Psoas muscle (tissue), 8 donors: ENCODE results near the gene CAP2. TPM values are rescaled to one million over a fixed set of nuclear protein-coding genes. Genes with fewer than 3 reads are reported as not detected.
"Not testable (repeated sequence)": the region's sequence is repeated elsewhere in the genome, so short reads cannot be mapped to it uniquely, and the experiment has no call there.

ENCODE experiments used
- ATAC-seq, 4 donors: fragments of 200-7000 bp; cut with Tn5 transposase; one replicate each; pipeline ENCODE4 v1.9.1; 2020; ENCODE audit warnings: moderate library complexity in 3 of 4, mild to moderate bottlenecking in 2 of 4
- DNase-seq, 2 donors: peaks; one replicate each; pipeline ENCODE4 v3.0.0-alpha.2; 2020
- H3K27ac ChIP-seq: fragments of 200-600 bp; one replicate; pipeline ENCODE4 v1.8.0; 2022
- H3K27me3 ChIP-seq, 3 donors: fragments of 200-600 bp in 1 of 3; one replicate each; pipeline versions ENCODE4 v1.6.1 to v1.8.0; 2013 to 2022; ENCODE audit warnings: low read length in 2 of 3, mild to moderate bottlenecking in 2 of 3, moderate library complexity in 1 of 3; ENCODE audit not compliant: insufficient read depth in 3 of 3
- H3K36me3 ChIP-seq, 2 donors: fragments of 200-600 bp in 1 of 2; one replicate each; pipeline versions ENCODE4 v1.6.1 to v1.8.0; 2013 to 2022; ENCODE audit warnings: low read depth in 1 of 2, mild to moderate bottlenecking in 1 of 2, moderate library complexity in 1 of 2; ENCODE audit not compliant: insufficient read depth in 1 of 2
- H3K4me1 ChIP-seq: fragments of 200-600 bp; one replicate; pipeline ENCODE4 v1.8.0; 2022
- H3K4me3 ChIP-seq: fragments of 200-600 bp; one replicate; pipeline ENCODE4 v1.8.0; 2022; ENCODE audit warnings: mild to moderate bottlenecking
- H3K9me3 ChIP-seq: fragments of 200-600 bp; one replicate; pipeline ENCODE4 v1.8.0; 2022
- WGBS, 3 donors: extraction: QIAGEN DNeasy Blood & Tissue Kit; methylation state at CpG; one replicate each; pipeline versions ENCODE4 v1.1.6 to v1.1.7; 2013; 5-methylcytosine and 5-hydroxymethylcytosine counted together
- intact Hi-C, 2 donors: fragments of 100-400 bp; cut with DNase I; formaldehyde crosslinking; loops; one replicate each; pipeline versions ENCODE4 v1.11.0 to v1.14.2; 2022
- polyA plus RNA-seq, 3 donors: library from polyadenylated mRNA; stranded (reverse); fragments of 200-250 nt; gene quantifications; one replicate each; pipeline ENCODE4 v1.2.3, GENCODE V29; 2013
- total RNA-seq, 4 donors: library from RNA; stranded (reverse); fragmentation: NEBNext Ultra II Directional in 2 of 4; extraction: Animal tissue kit (Norgen Biotek cat#: 25700) in 2 of 4; gene quantifications; one replicate each; pipeline versions ENCODE4 v1.2.1 to v1.2.4, GENCODE V29; 2021 to 2023
- TF ChIP-seq, protein P1 (sequence below): fragments of 200-600 bp; IDR thresholded peaks from one replicate; pipeline ENCODE4 v1.8.0; 2022; ENCODE audit warnings: antibody characterized with exemption
- donor health status: healthy with polysubstance abuse.
- donor health status: DM: no; HTN: no; CAD: no; lungs with moderate emphysema.
- donor health status: Bipolar disorder and iron deficiency.
- donor health status: healthy.
- donor health status: DM: yes; HTN: yes; CAD: no.
- donor health status: DM: no; HTN: no; CAD: no.
- donor health status: DM: no; HTN: no; CAD: no.
- donor health status: DM: yes; HTN: yes; CAD: no.

CAP2 gene
- total and polyA plus RNA-seq, 7 donors: 176 to 452 (median 344) TPM

DNA sequence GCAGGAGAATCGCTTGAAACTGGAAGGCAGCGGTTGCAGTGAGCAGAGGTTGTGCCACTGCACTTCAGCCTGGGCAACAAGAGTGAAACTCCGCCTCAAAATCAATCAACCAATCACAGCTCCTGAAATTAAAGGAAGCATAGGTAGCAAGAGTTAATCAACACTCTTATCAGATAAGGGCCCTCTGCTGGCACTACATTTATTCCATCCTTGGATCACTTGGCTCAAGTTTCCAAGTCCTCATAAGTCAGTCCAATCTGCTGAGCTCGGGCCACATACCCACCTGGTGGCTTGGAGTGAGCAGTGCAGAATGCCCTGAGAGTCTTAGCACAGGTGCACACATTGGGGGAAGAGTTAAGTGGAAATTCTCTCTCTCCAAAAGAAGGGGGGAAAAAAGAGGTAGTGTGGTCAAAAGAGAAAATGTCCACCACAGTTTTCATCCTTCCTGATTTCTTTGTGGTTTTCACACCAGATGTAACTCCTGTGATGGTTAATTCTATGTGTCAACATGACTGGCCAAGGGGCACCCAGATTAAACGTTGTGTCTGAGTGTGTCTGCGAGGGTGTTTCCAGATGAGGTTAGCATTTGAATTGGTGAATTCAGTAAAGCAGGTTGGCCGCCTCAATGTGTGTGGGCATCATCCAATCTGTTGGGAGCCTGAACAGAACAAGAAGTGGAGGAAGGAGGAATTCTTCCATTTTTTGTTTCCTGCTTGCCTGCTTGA, 192.5 kb downstream of the CAP2 start:
- WGBS, 3 donors: 79% methylated on average over 7 of the region's 7 CpGs
- TF ChIP-seq, protein P1, sequence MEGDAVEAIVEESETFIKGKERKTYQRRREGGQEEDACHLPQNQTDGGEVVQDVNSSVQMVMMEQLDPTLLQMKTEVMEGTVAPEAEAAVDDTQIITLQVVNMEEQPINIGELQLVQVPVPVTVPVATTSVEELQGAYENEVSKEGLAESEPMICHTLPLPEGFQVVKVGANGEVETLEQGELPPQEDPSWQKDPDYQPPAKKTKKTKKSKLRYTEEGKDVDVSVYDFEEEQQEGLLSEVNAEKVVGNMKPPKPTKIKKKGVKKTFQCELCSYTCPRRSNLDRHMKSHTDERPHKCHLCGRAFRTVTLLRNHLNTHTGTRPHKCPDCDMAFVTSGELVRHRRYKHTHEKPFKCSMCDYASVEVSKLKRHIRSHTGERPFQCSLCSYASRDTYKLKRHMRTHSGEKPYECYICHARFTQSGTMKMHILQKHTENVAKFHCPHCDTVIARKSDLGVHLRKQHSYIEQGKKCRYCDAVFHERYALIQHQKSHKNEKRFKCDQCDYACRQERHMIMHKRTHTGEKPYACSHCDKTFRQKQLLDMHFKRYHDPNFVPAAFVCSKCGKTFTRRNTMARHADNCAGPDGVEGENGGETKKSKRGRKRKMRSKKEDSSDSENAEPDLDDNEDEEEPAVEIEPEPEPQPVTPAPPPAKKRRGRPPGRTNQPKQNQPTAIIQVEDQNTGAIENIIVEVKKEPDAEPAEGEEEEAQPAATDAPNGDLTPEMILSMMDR: no peak
- intact Hi-C loops: loop anchor here in 1 of 2 donors (2.0 to 10.0 kb wide), 2 partner anchors 219 to 429 kb away; no protein-coding TSS in a partner anchor
- H3K27me3 ChIP-seq: no peaks in the 10 kb centered on the region
- peaks cover 3% of the 10 kb centered on the region for H3K9me3 ChIP-seq
- DNase-seq (no peak), ATAC-seq (no peak)
- peaks cover 10% of the 10 kb centered on the region for H3K4me1 ChIP-seq
- H3K27ac ChIP-seq: no peak overlapping the region
- no peaks in the 10 kb centered on the region for H3K36me3 ChIP-seq
- no peak overlapping the region for H3K4me3 ChIP-seq

DNA sequence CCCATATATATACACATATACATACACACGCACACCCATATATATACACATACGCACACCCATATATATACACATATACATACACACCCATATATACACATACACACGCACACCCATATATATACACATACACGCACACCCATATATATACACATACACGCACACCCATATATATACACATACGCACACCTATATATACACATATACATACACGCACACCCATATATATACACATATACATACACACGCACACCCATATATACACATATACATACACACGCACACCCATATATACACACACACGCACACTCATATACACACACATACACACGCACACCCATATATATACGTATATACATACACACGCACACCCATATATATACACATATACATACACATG, 193.2 kb downstream of the CAP2 start:
- not testable (repeated sequence) for H3K9me3 ChIP-seq, H3K4me3 ChIP-seq, H3K27ac ChIP-seq, DNase-seq, ATAC-seq, H3K36me3 ChIP-seq, H3K4me1 ChIP-seq, H3K27me3 ChIP-seq
- intact Hi-C loops: loop anchor here in 1 of 2 donors (10.0 kb wide), 1 partner anchor 218 kb away; no protein-coding TSS in a partner anchor
- WGBS, 3 donors: 93 to 96% (median 95%) methylated on average over 13 of the region's 13 CpGs

GRCh38 chr6:17588011-17588410, 194.6 kb downstream of the CAP2 start:
- no peaks in the 10 kb centered on the region for H3K36me3 ChIP-seq
- intact Hi-C loops: loop anchor here in 1 of 2 donors (10.0 kb wide), 1 partner anchor 217 kb away; no protein-coding TSS in a partner anchor
- no peak overlapping the region for H3K4me3 ChIP-seq
- no peaks in the 10 kb centered on the region for H3K27me3 ChIP-seq
- H3K4me1 ChIP-seq: peaks cover 10% of the 10 kb centered on the region
- no peak for ATAC-seq
- no peaks in the 10 kb centered on the region for H3K9me3 ChIP-seq
- TF ChIP-seq, protein P1: no peak
- H3K27ac ChIP-seq: no peak overlapping the region
- DNase-seq: no peak
- WGBS, 3 donors: 88 to 92% (median 91%) methylated on average over 6 of the region's 6 CpGs

DNA sequence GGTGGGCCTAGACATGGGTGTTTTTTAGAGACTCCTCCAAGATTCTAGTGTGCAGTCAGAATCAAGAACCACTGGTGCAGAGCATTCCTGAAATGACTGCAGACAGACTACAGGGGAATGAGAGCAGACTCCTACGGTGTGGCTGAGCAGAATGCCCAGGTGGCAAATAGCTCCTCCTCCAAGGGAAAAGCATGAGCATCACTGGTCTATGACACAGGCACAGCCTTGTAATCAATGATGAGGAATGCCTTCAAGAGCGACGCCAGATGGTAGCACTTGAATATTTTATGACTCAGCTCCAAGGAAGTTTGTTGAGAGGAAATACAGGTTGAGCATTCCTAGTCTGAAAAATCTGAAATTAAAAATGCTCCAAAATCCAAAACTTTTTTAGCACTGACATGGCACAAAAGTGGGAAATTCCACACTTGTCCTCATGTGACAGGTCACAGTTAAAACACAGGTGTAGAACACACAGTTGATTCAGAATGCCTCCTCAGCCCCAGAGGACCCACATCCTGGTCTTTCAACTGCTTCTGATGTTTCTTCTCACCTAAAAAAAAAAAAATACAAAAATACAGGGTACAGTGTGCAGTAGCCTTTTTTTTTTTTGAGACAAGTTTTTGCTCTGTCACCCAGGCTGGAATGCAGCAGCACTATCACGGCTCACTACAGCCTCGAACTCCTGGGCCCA, 196.2 kb downstream of the CAP2 start:
- no peaks in the 10 kb centered on the region for H3K36me3 ChIP-seq
- TF ChIP-seq, protein P1: no peak
- no peak overlapping the region for H3K27ac ChIP-seq
- no peak overlapping the region for H3K4me3 ChIP-seq
- intact Hi-C loops: loop anchor here in 1 of 2 donors (10.0 kb wide), 1 partner anchor 215 kb away; no protein-coding TSS in a partner anchor
- WGBS, 3 donors: 79 to 85% (median 81%) methylated on average over 5 of the region's 5 CpGs
- H3K27me3 ChIP-seq: no peaks in the 10 kb centered on the region
- no peaks in the 10 kb centered on the region for H3K9me3 ChIP-seq
- DNase-seq: no peak
- ATAC-seq: no peak
- H3K4me1 ChIP-seq: no peaks in the 10 kb centered on the region

DNA sequence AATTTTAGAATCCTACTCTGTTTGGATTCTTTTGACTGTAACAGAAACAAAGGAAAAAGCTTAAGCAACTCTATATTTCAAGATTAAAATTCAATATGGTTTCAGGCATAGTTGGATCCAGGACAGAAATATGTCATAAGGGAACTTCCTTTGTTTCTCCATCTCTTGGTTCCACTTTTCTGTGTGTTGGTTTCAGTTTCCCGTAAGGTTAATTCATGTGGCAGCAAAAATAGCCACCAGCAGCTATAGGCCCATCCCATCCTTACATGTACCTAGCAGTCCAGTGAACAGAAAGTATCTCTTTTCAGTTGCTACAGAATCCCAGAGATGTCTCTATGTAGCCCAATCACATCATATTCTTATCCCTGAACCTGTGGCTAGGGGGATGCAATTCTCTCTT, 197.9 kb downstream of the CAP2 start:
- H3K9me3 ChIP-seq: no peaks in the 10 kb centered on the region
- H3K4me1 ChIP-seq: no peaks in the 10 kb centered on the region
- H3K27ac ChIP-seq: no peak overlapping the region
- DNase-seq (no peak), ATAC-seq (no peak)
- WGBS, 3 donors: 81 to 84% (median 82%) methylated on average over 1 of the region's 1 CpG
- no peaks in the 10 kb centered on the region for H3K36me3 ChIP-seq
- no peaks in the 10 kb centered on the region for H3K27me3 ChIP-seq
- intact Hi-C loops: no loop called here
- TF ChIP-seq, protein P1: no peak
- H3K4me3 ChIP-seq: no peak overlapping the region
